ENCODE measurements around the gene RGN. TPM values are rescaled to one million over a fixed set of nuclear protein-coding genes. Genes with fewer than 3 reads are reported as not detected.
"Not testable (repeated sequence)": the region's sequence is repeated elsewhere in the genome, so short reads cannot be mapped to it uniquely, and the experiment has no call there.

RGN gene
- polyA plus RNA-seq, 2 donors = 1.1 to 1.4 TPM

DNA sequence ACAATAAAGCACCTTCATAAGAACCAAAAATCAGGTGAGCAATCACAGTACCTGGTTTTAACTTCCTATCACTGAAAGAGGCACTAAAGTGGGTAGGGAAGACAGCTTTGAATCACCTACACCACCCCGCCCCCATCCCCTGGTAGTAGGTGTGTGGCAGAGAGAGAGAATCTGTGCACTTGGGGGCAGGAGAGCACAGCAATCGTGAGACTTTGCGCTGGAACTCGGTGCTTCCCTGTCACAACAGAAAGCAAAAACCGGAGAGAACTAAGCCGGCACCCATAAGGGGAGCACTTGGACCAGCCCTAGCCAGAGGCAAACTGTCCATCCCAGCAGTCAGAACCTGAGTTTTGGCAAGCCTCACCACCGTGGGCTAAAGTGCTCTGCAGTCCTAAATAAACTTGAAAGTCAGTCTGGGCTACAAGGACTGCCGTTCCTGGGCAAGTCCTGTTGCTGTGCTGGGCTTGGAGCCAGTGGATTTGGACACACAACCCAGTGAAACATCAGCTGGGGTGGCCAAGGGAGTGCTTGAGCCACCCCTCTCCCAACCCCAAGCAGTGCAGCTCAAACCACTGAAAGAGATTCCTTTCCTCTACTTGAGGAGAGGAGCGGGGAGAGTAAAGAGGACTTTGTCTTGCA lies 34.2 kb downstream of the RGN start:
- H3K27ac ChIP-seq (ENCODE audit: low read depth in 2 of 2, low read length in 1 of 2) = no peak overlapping the region
- no peaks in the 10 kb centered on the region for H3K9me3 ChIP-seq (ENCODE audit: control insufficient read depth in 2 of 2, insufficient read depth in 1 of 2, low read depth in 1 of 2, low read length in 1 of 2)
- 35 to 62% methylated on average over 9 of the region's 9 CpGs for WGBS, 2 donors
- no peaks in the 10 kb centered on the region for H3K4me1 ChIP-seq (ENCODE audit: control insufficient read depth in 2 of 2, insufficient read depth in 2 of 2, low read length in 1 of 2)
- no peaks in the 10 kb centered on the region for H3K36me3 ChIP-seq (ENCODE audit: control insufficient read depth in 2 of 2, insufficient read depth in 2 of 2, low read length in 1 of 2)
- H3K4me3 ChIP-seq (ENCODE audit: low read depth in 1 of 2, low read length in 2 of 2) = no peak overlapping the region
- H3K27me3 ChIP-seq (ENCODE audit: control insufficient read depth in 1 of 2, insufficient read depth in 2 of 2, low read length in 2 of 2) = no peaks in the 10 kb centered on the region

DNA sequence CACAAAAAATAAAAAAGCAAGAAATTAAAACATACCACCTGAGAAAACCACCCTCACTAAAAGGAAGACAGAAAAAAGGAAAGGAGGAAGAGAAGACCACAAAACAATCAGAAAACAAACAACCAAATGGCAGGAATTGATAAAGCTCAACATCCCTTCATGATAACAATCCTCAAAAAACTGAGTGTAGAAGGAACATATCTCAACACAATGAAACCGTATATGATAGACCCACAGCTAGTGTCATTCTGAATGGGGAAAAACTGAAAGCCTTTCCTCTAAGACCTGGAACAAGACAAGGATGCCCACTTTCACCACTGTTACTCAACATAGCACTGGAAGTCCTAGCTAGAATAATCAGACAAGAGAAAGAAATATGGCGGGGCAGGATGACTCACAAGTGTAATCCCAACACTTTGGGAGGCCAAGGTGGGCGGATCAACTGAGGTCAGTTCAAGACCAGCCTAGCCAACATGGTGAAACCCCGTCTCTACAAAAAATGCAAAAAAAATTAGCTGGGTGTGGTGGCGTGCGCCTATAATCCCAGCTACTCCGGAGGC lies 38.4 kb downstream of the RGN start:
- H3K27me3 ChIP-seq (ENCODE audit: control insufficient read depth in 1 of 2, insufficient read depth in 2 of 2, low read length in 2 of 2); H3K36me3 ChIP-seq (ENCODE audit: control insufficient read depth in 2 of 2, insufficient read depth in 2 of 2, low read length in 1 of 2); H3K9me3 ChIP-seq (ENCODE audit: control insufficient read depth in 2 of 2, insufficient read depth in 1 of 2, low read depth in 1 of 2, low read length in 1 of 2); H3K4me1 ChIP-seq (ENCODE audit: control insufficient read depth in 2 of 2, insufficient read depth in 2 of 2, low read length in 1 of 2); H3K4me3 ChIP-seq (ENCODE audit: low read depth in 1 of 2, low read length in 2 of 2); H3K27ac ChIP-seq (ENCODE audit: low read depth in 2 of 2, low read length in 1 of 2): not testable (repeated sequence)
- WGBS, 2 donors = 89 to 93% methylated on average over 7 of the region's 7 CpGs

DNA sequence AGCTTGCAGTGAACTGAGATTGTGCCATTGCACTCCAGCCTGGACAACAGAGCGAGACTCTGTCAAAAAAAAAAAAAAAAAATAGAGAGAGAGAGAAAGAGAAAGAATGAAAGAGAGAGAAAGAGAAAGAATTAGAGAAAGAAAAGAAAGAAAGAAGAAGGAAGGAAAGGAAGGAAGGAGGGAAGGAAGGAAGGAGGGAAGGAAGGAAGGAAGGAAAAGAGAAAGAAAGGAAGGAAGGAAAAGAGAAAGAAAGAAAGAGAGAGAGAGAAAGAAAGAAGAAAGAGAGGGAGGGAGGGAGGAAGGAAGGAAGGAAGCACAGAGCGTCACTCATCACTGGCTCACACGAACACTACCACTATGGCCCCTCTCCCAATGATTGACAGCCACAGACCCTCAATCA lies 46.2 kb downstream of the RGN start:
- 71 to 74% methylated on average over 3 of the region's 3 CpGs for WGBS, 2 donors

DNA sequence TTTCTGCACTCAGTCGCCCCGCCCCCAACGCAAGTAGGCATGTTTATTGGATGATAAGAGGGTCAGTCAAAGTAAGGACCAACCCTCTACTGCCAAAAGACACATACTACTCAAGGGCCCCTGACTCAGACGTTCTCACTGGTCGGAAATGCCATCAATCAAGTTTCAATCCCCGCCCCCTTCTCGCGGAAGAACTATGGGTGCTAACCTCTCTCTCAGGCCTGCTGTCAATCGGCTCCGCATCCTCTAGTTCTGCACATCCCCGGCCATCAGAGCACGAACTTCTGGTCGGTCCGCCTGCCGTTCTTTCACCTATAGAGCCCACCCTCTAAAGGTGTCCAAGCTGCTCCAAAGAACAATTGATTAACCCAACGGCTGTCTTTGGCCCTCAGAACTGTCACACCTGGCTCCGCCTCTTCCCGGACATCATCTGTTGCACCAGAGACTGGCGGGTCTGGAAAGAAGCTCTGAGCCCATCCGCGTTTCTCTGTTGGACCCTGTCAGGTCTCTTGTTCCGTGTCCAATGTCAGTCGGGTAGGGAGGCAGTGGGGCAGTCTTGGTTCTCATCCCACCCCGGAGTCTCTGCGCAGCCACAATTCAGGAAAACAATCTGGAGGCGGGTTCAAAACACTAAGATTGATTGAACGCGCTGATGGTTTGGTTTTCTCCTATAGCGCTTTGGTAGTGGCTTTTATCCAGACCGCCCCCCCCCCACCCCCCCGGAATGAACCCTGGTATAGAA lies 51.1 kb downstream of the RGN start:
- H3K36me3 ChIP-seq (ENCODE audit: control insufficient read depth in 2 of 2, insufficient read depth in 2 of 2, low read length in 1 of 2) = no peaks in the 10 kb centered on the region
- peak overlapping the region; percentile 71 to 90 for H3K27ac ChIP-seq (ENCODE audit: low read depth in 2 of 2, low read length in 1 of 2)
- 0 to 28% methylated on average over 31 of the region's 31 CpGs for WGBS, 2 donors
- H3K4me3 ChIP-seq (ENCODE audit: low read depth in 1 of 2, low read length in 2 of 2) = peak overlapping the region; percentile 66 to 71
- H3K27me3 ChIP-seq (ENCODE audit: control insufficient read depth in 1 of 2, insufficient read depth in 2 of 2, low read length in 2 of 2) = no peaks in the 10 kb centered on the region
- no peaks in the 10 kb centered on the region for H3K4me1 ChIP-seq (ENCODE audit: control insufficient read depth in 2 of 2, insufficient read depth in 2 of 2, low read length in 1 of 2)
- no peaks in the 10 kb centered on the region for H3K9me3 ChIP-seq (ENCODE audit: control insufficient read depth in 2 of 2, insufficient read depth in 1 of 2, low read depth in 1 of 2, low read length in 1 of 2)

More for the DNA sequence above, 46.2 kb downstream of the RGN start:
- not testable (repeated sequence) for H3K27ac ChIP-seq (ENCODE audit: low read depth in 2 of 2, low read length in 1 of 2); H3K4me1 ChIP-seq (ENCODE audit: control insufficient read depth in 2 of 2, insufficient read depth in 2 of 2, low read length in 1 of 2); H3K4me3 ChIP-seq (ENCODE audit: low read depth in 1 of 2, low read length in 2 of 2); H3K36me3 ChIP-seq (ENCODE audit: control insufficient read depth in 2 of 2, insufficient read depth in 2 of 2, low read length in 1 of 2); H3K27me3 ChIP-seq (ENCODE audit: control insufficient read depth in 1 of 2, insufficient read depth in 2 of 2, low read length in 2 of 2); H3K9me3 ChIP-seq (ENCODE audit: control insufficient read depth in 2 of 2, insufficient read depth in 1 of 2, low read depth in 1 of 2, low read length in 1 of 2)

DNA sequence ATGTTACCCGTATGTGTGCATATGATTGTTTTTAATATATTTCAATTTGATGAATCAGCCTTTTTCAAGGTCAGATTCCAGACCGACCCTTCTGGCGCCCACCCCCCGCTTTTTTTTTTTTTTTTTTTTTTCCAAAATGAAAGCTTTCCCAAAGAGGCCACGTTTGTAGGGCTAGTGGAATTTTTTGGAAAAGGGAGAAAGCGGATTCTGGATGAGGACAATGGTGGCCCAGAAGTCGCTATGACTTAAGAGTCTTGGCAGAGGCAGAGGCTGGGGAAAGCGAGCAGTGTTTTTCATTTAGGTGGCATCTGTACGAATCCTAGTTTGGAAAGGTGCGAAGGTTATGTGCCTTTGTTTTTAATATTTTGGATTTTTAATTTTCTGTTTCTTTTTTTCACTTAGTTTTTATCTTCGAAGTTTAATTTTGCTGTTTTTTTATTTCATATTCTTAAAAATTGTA lies 51.7 kb downstream of the RGN start:
- 15 to 29% methylated on average over 11 of the region's 11 CpGs for WGBS, 2 donors
- Histone ChIP-seq H3K9me3 (ENCODE audit: control insufficient read depth in 2 of 2, insufficient read depth in 1 of 2, low read depth in 1 of 2, low read length in 1 of 2) (no peaks in the 10 kb centered on the region), H3K4me3 (ENCODE audit: low read depth in 1 of 2, low read length in 2 of 2) (peak overlapping the region; percentile 66 to 71), H3K4me1 (ENCODE audit: control insufficient read depth in 2 of 2, insufficient read depth in 2 of 2, low read length in 1 of 2) (no peaks in the 10 kb centered on the region), H3K27me3 (ENCODE audit: control insufficient read depth in 1 of 2, insufficient read depth in 2 of 2, low read length in 2 of 2) (no peaks in the 10 kb centered on the region), H3K36me3 (ENCODE audit: control insufficient read depth in 2 of 2, insufficient read depth in 2 of 2, low read length in 1 of 2) (no peaks in the 10 kb centered on the region), H3K27ac (ENCODE audit: low read depth in 2 of 2, low read length in 1 of 2) (peak overlapping the region; percentile 8 to 71)

DNA sequence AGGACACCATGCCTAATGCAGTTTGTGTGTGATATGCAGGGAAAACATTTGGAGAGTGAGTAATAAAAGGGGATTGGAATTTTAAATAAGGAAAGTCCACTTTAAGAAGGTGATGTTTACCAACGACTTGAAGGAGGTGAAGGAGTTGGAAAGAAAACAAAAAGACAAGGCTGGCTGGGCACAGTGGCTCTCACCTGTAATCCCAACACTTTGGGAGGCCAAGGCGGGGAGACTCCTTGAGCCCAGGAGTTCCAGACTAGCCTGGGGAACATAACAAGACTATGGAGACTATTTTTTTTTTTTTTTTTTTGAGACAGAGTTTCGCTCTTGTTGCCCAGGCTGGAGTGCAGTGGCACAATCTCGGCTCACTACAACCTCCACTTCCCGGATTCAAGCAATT lies 55.2 kb downstream of the RGN start:
- no peaks in the 10 kb centered on the region for H3K36me3 ChIP-seq (ENCODE audit: control insufficient read depth in 2 of 2, insufficient read depth in 2 of 2, low read length in 1 of 2)
- no peaks in the 10 kb centered on the region for H3K9me3 ChIP-seq (ENCODE audit: control insufficient read depth in 2 of 2, insufficient read depth in 1 of 2, low read depth in 1 of 2, low read length in 1 of 2)
- H3K4me3 ChIP-seq (ENCODE audit: low read depth in 1 of 2, low read length in 2 of 2) = no peak overlapping the region
- 61 to 83% methylated on average over 4 of the region's 5 CpGs for WGBS, 2 donors
- no peaks in the 10 kb centered on the region for H3K4me1 ChIP-seq (ENCODE audit: control insufficient read depth in 2 of 2, insufficient read depth in 2 of 2, low read length in 1 of 2)
- H3K27me3 ChIP-seq (ENCODE audit: control insufficient read depth in 1 of 2, insufficient read depth in 2 of 2, low read length in 2 of 2) = no peaks in the 10 kb centered on the region
- H3K27ac ChIP-seq (ENCODE audit: low read depth in 2 of 2, low read length in 1 of 2) = no peak overlapping the region

DNA sequence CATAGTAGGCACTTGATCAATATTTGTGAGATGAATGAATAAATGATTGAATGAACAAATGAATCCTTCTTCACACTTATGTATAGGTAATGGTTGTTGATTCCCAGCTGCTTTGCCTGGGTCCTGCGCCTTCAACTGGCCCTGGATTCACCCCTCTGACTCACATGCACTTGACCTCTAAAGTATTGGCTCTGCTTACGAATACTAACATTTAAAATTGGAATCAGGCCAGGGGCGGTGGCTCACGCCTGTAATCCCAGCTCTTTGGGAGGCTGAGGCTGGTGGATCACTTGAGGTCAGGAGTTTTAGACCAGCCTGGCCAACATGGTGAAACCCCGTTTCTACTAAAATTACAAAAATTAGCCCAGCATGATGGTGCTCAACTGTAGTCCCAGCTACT lies 57.4 kb downstream of the RGN start:
- H3K27ac ChIP-seq (ENCODE audit: low read depth in 2 of 2, low read length in 1 of 2); H3K36me3 ChIP-seq (ENCODE audit: control insufficient read depth in 2 of 2, insufficient read depth in 2 of 2, low read length in 1 of 2): not testable (repeated sequence)
- 47 to 63% methylated on average over 5 of the region's 5 CpGs for WGBS, 2 donors

DNA sequence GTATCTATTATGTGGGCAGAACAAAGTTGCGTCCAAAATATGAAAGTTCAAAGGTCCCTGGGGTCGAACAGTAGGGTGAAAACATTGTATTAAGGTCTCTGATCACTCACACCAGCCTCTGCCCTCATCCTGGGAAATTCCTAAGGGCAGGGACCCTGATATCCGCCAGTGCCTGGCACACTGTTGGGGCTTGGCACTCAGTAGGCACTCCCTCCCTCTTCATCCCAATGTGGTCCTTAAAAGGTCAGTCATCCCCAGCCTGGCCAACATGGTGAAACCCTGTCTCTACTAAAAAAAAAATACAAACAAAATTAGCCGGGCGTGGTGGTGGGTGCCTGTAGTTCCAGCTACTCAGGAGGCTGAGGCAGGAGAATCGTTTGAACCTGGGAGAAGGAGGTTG lies 59.9 kb downstream of the RGN start:
- Histone ChIP-seq H3K27ac (ENCODE audit: low read depth in 2 of 2, low read length in 1 of 2) (no peak overlapping the region), H3K4me3 (ENCODE audit: low read depth in 1 of 2, low read length in 2 of 2) (no peak overlapping the region), H3K4me1 (ENCODE audit: control insufficient read depth in 2 of 2, insufficient read depth in 2 of 2, low read length in 1 of 2) (no peaks in the 10 kb centered on the region), H3K9me3 (ENCODE audit: control insufficient read depth in 2 of 2, insufficient read depth in 1 of 2, low read depth in 1 of 2, low read length in 1 of 2) (no peaks in the 10 kb centered on the region), H3K36me3 (ENCODE audit: control insufficient read depth in 2 of 2, insufficient read depth in 2 of 2, low read length in 1 of 2) (peaks cover 0 to 9% of the 10 kb centered on the region in 2 donors), H3K27me3 (ENCODE audit: control insufficient read depth in 1 of 2, insufficient read depth in 2 of 2, low read length in 2 of 2) (peaks cover 0 to 4% of the 10 kb centered on the region in 2 donors)
- 75 to 85% methylated on average over 6 of the region's 6 CpGs for WGBS, 2 donors

More for the DNA sequence above, 57.4 kb downstream of the RGN start:
- H3K4me1 ChIP-seq (ENCODE audit: control insufficient read depth in 2 of 2, insufficient read depth in 2 of 2, low read length in 1 of 2); H3K4me3 ChIP-seq (ENCODE audit: low read depth in 1 of 2, low read length in 2 of 2); H3K9me3 ChIP-seq (ENCODE audit: control insufficient read depth in 2 of 2, insufficient read depth in 1 of 2, low read depth in 1 of 2, low read length in 1 of 2); H3K27me3 ChIP-seq (ENCODE audit: control insufficient read depth in 1 of 2, insufficient read depth in 2 of 2, low read length in 2 of 2): not testable (repeated sequence)

Data from esophagus (tissue), 2 donors.